ENCODE results near the gene LIPN. TPM values are rescaled to one million over a fixed set of nuclear protein-coding genes. Genes with fewer than 3 reads are reported as not detected.
A peak's percentile ranks its signal among the peaks of the same experiment; 100 is the strongest.

The LIPN gene
- total and polyA plus RNA-seq, 2 experiments from 2014 or later, result not detected

- TF ChIP-seq ZNF462 (CRISPR knock-in tag; IDR thresholded peaks at IDR 0.05), result no peak
These were observed 61.1 kb downstream of the LIPN start (continued) for GRCh38 chr10:88820748-88821401.

GRCh38 chr10:88826388-88826787, 66.6 kb downstream of the LIPN start:
- no peaks in the 10 kb centered on the region for H4K20me1 ChIP-seq (replicated peaks; ENCODE audit: insufficient read depth)
- H3K4me3 Mint-ChIP-seq, result no peak overlapping the region
- no peaks in the 10 kb centered on the region for H3K27me3 ChIP-seq (ENCODE audit: insufficient read depth)
- H3K27me3 Mint-ChIP-seq (ENCODE audit: insufficient read depth, low read depth, poor library complexity), result no peaks in the 10 kb centered on the region
- no peak overlapping the region for H3K4me2 ChIP-seq
- no peaks in the 10 kb centered on the region for H3F3A ChIP-seq (replicated peaks; ENCODE audit: low read depth)
- H3K36me3 ChIP-seq (ENCODE audit: insufficient read depth), result no peaks in the 10 kb centered on the region
- TF ChIP-seq ZNF331 (CRISPR knock-in tag; IDR thresholded peaks at IDR 0.05; ENCODE audit: low read depth) (no peak), CREB1 (CRISPR knock-in tag; IDR thresholded peaks at IDR 0.05; ENCODE audit: low read depth) (no peak), STAT1 (IDR thresholded peaks at IDR 0.05; ENCODE audit: unreplicated experiment) (no peak), REST (IDR thresholded peaks at IDR 0.05; ENCODE audit: unreplicated experiment) (no peak)
- no peak overlapping the region for H3K27ac ChIP-seq (ENCODE audit: low read depth)
- H3K4me3 ChIP-seq, result no peak overlapping the region
- DNase-seq (ENCODE audit: low spot score), result no peak
- H3K9me3 Mint-ChIP-seq, result no peaks in the 10 kb centered on the region
- no peaks in the 10 kb centered on the region for H3K36me3 Mint-ChIP-seq (ENCODE audit: low read depth)
- no peaks in the 10 kb centered on the region for H3K79me2 ChIP-seq (replicated peaks; ENCODE audit: insufficient read depth)
- no peak; the same call in 2 of the 3 replicates for ATAC-seq
- no peaks in the 10 kb centered on the region for H3K4me1 ChIP-seq (ENCODE audit: insufficient read depth)
- H3K4me1 Mint-ChIP-seq, result no peaks in the 10 kb centered on the region; the same call in 2 of the 3 replicates
- no peaks in the 10 kb centered on the region for H3K9me2 ChIP-seq (ENCODE audit: insufficient read depth)
- H2AFZ ChIP-seq, result peak overlapping the region; percentile 70; the same call in 1 of the 2 replicates
- H3K27ac Mint-ChIP-seq, result no peak overlapping the region

All from GM23338 (cell line).